Measurements from ENCODE around the gene CHD1. TPM values are rescaled to one million over a fixed set of nuclear protein-coding genes. Genes with fewer than 3 reads are reported as not detected.

Gene CHD1
- total RNA-seq, 2 donors from 2014 or later, result 59.1 to 59.5 TPM

GRCh38 chr5:98916540-98916939 lies 12.3 kb downstream of the CHD1 start:
- no peak for DNase-seq
- no peaks in the 10 kb centered on the region for H3K9me3 Mint-ChIP-seq
- H3K4me3 ChIP-seq (ENCODE audit: low read length), result no peak overlapping the region
- H3K4me3 Mint-ChIP-seq, result no peak overlapping the region
- peaks cover 45% of the 10 kb centered on the region for H3K36me3 Mint-ChIP-seq (ENCODE audit: low read depth)
- no peaks in the 10 kb centered on the region for H3K27me3 ChIP-seq (ENCODE audit: control insufficient read depth, insufficient read depth, low read length, poor library complexity, severe bottlenecking)
- peaks cover 71% of the 10 kb centered on the region for H3K36me3 ChIP-seq (ENCODE audit: control insufficient read depth, insufficient read depth, low read length)
- no peaks in the 10 kb centered on the region for H3K9me3 ChIP-seq (ENCODE audit: control insufficient read depth, low read length)
- H3K27me3 Mint-ChIP-seq (ENCODE audit: insufficient read depth), result no peaks in the 10 kb centered on the region
- no peak overlapping the region for H3K27ac Mint-ChIP-seq
- TF ChIP-seq, protein P1, sequence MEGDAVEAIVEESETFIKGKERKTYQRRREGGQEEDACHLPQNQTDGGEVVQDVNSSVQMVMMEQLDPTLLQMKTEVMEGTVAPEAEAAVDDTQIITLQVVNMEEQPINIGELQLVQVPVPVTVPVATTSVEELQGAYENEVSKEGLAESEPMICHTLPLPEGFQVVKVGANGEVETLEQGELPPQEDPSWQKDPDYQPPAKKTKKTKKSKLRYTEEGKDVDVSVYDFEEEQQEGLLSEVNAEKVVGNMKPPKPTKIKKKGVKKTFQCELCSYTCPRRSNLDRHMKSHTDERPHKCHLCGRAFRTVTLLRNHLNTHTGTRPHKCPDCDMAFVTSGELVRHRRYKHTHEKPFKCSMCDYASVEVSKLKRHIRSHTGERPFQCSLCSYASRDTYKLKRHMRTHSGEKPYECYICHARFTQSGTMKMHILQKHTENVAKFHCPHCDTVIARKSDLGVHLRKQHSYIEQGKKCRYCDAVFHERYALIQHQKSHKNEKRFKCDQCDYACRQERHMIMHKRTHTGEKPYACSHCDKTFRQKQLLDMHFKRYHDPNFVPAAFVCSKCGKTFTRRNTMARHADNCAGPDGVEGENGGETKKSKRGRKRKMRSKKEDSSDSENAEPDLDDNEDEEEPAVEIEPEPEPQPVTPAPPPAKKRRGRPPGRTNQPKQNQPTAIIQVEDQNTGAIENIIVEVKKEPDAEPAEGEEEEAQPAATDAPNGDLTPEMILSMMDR (conservative IDR thresholded peaks at IDR 0.05), result no peak
- peaks cover 2% of the 10 kb centered on the region for H3K4me1 Mint-ChIP-seq
- no peaks in the 10 kb centered on the region for H3K4me1 ChIP-seq (ENCODE audit: control insufficient read depth, insufficient read depth, low read length)
- no peak overlapping the region for H3K9ac ChIP-seq (ENCODE audit: extremely low read depth, low read length, poor library complexity, severe bottlenecking)
- 57% methylated on average over 1 of the region's 2 CpGs; no CpG with 5 or more reads in 1 of the 2 experiments for WGBS, 2 experiments (ENCODE audit: insufficient coverage in 1 of 2, insufficient read length in 1 of 2)
- H3K27ac ChIP-seq (ENCODE audit: low read depth, low read length), result no peak overlapping the region

DNA sequence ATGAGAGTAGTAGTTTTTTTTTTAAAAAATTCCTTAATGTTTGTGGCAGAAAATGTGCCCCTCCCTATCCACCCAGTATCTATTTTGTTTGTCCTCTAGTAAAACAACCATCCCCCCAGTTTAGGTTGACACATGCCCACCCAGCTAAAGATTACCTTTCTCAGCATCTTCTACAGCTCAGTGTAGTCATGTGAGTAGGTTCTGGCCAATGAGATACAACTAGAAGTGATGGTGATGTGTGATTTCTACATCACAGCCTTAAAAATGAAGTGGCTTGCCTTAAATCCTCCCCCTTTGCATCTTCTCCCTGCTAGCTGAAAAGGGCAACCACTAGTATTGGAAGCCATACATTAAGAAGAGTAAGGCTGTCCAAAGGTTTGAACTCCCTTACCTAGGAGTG lies 14.9 kb downstream of the CHD1 start:
- no peaks in the 10 kb centered on the region for H3K9me3 Mint-ChIP-seq
- H3K27ac Mint-ChIP-seq, result no peak overlapping the region
- H3K4me3 ChIP-seq (ENCODE audit: low read length), result no peak overlapping the region
- no peak for DNase-seq
- H3K36me3 Mint-ChIP-seq (ENCODE audit: low read depth), result peaks cover 26% of the 10 kb centered on the region
- H3K4me3 Mint-ChIP-seq, result no peak overlapping the region
- no peaks in the 10 kb centered on the region for H3K27me3 Mint-ChIP-seq (ENCODE audit: insufficient read depth)
- no peaks in the 10 kb centered on the region for H3K4me1 ChIP-seq (ENCODE audit: control insufficient read depth, insufficient read depth, low read length)
- TF ChIP-seq, protein P1 (conservative IDR thresholded peaks at IDR 0.05), result no peak
- H3K4me1 Mint-ChIP-seq, result peaks cover 4% of the 10 kb centered on the region
- H3K9me3 ChIP-seq (ENCODE audit: control insufficient read depth, low read length), result no peaks in the 10 kb centered on the region
- peaks cover 59% of the 10 kb centered on the region for H3K36me3 ChIP-seq (ENCODE audit: control insufficient read depth, insufficient read depth, low read length)
- H3K27ac ChIP-seq (ENCODE audit: low read depth, low read length), result no peak overlapping the region
- no peak overlapping the region for H3K9ac ChIP-seq (ENCODE audit: extremely low read depth, low read length, poor library complexity, severe bottlenecking)
- H3K27me3 ChIP-seq (ENCODE audit: control insufficient read depth, insufficient read depth, low read length, poor library complexity, severe bottlenecking), result no peaks in the 10 kb centered on the region

DNA sequence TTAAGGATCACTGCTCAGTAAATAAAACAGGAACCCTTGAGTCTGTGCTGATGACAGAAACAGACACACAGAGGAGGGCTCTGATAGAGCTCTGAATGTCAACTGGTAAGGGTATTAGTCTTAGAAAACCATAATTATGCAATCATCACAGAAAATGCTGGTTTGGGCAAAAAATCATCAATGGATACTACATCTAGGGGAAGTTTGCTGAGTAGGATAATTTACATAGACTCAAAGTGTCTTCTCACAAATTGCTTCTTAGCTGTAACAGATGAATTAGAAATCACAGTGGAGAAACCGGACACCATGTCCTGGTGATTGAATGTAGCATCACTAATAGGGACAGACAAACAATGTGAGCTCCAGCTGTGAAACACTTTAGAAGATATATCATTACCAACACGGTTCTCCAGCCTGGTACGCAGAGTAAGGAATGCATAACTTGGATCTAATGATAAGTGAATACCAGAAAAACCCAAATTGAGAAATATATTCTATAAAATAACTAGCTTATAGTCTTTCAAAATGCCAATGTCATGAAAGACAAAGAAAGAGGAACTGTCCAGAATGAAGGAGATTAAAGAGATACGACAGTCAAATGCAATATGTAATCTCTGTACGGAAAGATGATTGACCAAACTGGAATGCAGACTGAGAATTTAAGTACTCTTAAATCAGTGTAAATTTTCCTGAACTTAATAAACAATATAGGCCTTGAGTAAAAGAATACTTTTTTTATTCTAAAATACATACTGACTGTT lies 17.3 kb downstream of the CHD1 start:
- Histone ChIP-seq H3K4me3 (ENCODE audit: low read length) (no peak overlapping the region), H3K27ac (ENCODE audit: low read depth, low read length) (no peak overlapping the region), H3K9me3 (ENCODE audit: control insufficient read depth, low read length) (no peaks in the 10 kb centered on the region), H3K27me3 (ENCODE audit: control insufficient read depth, insufficient read depth, low read length, poor library complexity, severe bottlenecking) (no peaks in the 10 kb centered on the region), H3K36me3 (ENCODE audit: control insufficient read depth, insufficient read depth, low read length) (peaks cover 39% of the 10 kb centered on the region), H3K9ac (ENCODE audit: extremely low read depth, low read length, poor library complexity, severe bottlenecking) (no peak overlapping the region), H3K4me1 (ENCODE audit: control insufficient read depth, insufficient read depth, low read length) (no peaks in the 10 kb centered on the region)
- no peak overlapping the region for H3K27ac Mint-ChIP-seq
- H3K27me3 Mint-ChIP-seq (ENCODE audit: insufficient read depth), result no peaks in the 10 kb centered on the region
- no peak overlapping the region for H3K4me3 Mint-ChIP-seq
- WGBS, 2 experiments (ENCODE audit: insufficient coverage in 1 of 2, insufficient read length in 1 of 2), result 79 to 86% methylated on average over 2 to 5 of the region's 5 CpGs
- H3K36me3 Mint-ChIP-seq (ENCODE audit: low read depth), result peaks cover 15% of the 10 kb centered on the region
- H3K4me1 Mint-ChIP-seq, result peaks cover 4% of the 10 kb centered on the region
- DNase-seq, result no peak
- H3K9me3 Mint-ChIP-seq, result no peaks in the 10 kb centered on the region
- TF ChIP-seq, protein P1 (conservative IDR thresholded peaks at IDR 0.05), result no peak
